ENCODE results near the gene ATP5ME. TPM values are rescaled to one million over a fixed set of nuclear protein-coding genes. Genes with fewer than 3 reads are reported as not detected.
A peak's percentile ranks its signal among the peaks of the same experiment; 100 is the strongest.

The ATP5ME gene
- total and polyA plus RNA-seq, 9 donors, result 241 to 722 (median 332) TPM

DNA sequence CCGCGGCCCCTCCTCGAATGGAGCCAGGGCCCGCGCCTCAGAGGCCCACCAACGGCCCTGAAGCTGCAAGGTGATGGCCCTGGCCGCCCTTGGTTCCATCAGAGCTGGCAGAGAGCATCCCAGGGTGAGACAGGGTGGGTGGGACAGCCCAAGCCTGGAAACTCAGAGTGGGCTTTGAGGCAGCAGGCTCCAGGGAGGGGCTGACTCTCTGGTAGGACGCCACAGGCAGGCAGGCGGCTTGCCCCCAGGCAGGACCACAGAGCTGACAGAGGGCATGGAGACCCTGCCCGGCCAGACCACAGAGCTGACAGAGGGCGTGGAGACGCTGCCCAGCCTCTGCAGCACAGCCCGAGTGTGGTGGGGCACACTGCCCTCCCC, 5.0 kb upstream of the ATP5ME start:
- peak overlapping the region; percentile 44 for H3K4me3 ChIP-seq (ENCODE audit: low read length)
- H3K9me3 ChIP-seq (replicated peaks; ENCODE audit: control insufficient read depth, low read depth, low read length), result no peaks in the 10 kb centered on the region
- H3K36me3 ChIP-seq (ENCODE audit: control insufficient read depth, insufficient read depth, low read length), result peaks cover 18% of the 10 kb centered on the region
- 82% methylated on average over 10 of the region's 13 CpGs for WGBS (ENCODE audit: insufficient coverage)
- H3K27me3 ChIP-seq (ENCODE audit: control insufficient read depth, insufficient read depth, low read length), result no peaks in the 10 kb centered on the region
- peaks cover 87% of the 10 kb centered on the region for H3K4me1 ChIP-seq (ENCODE audit: control insufficient read depth, insufficient read depth, low read length)
- H3K27ac ChIP-seq (ENCODE audit: low read length), result peak overlapping the region; percentile 90
- DNase-seq, result no peak

DNA sequence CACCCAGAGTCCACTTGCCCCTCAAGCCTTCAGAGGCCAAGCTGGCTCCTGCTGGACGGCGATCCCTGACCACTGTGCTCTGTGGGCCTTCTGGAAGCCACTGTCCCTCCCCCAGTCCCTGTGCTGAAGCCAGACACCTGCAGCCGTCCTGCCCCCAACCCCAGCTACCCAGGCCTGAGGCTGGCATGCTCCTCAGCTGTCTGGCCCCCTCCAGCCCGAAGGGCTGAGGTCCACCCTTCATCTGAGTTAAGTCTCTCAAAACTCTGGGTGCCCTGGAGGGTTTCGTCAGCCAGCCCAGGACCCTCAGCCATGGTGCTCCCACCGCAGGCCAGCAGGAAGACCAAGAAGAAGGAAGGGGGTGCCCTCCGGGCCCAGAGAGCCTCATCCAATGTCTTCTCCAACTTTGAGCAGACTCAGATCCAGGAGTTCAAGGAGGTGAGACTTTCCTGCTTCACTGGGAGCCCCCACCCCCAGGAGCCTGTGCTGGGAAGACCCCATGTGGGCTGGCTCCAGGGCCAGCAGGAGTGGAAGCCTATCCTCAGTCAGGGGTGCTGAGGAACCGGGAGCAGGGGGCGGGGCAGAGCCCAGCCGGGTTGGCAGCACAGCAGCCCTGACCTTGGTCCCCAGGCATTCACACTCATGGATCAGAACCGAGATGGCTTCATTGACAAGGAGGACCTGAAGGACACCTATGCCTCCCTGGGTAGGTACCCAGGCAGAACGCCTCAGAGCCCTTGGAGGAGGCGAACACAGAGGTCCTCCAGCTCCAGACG, 4.4 kb upstream of the ATP5ME start:
- H3K4me1 ChIP-seq (ENCODE audit: control insufficient read depth, insufficient read depth, low read length), result peaks cover 81% of the 10 kb centered on the region
- H3K9me3 ChIP-seq (replicated peaks; ENCODE audit: control insufficient read depth, low read depth, low read length), result no peaks in the 10 kb centered on the region
- WGBS (ENCODE audit: insufficient coverage), result 70% methylated on average over 12 of the region's 14 CpGs

DNA sequence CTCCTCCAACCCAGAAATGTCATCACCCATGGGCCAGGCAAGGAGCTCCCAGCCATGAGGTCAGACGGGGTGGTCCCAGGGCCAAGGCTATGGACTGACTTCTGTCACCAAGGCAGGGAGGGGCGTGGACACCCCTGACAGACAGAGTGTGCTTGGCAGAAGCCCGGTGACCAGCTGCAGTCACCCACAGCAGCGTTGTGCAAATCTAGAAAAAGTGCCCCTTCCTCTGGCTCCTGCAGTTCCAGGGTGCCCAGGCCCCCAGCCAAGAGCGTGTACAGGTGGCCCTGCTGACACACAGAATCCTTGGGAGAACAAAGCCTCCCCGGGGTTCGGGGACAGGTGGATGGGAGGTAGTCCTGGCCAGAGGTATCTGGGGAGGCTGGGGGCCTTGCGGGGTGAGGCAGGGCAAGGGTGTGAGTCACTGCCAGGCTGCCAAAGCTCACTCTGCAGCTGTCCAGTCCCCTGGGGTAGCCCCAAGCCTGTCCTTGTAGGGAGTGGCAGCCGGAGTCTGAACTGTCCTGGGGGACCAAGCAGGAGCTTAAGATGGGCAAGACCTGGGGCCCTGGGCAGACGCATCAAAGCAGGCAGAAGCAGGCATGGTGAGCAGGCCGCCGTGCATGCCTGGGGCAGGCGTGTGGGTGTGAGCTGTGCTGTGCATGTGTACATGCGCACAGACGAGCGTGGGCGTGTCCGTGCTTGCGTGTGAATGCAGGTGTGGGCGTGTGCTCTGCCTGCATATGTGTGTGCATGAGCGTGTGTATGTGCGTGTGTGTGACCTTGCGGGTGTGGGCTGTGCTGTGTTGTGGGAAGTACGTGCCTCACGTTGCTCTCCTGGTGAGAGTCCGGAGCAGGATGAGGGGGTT, 3.6 kb upstream of the ATP5ME start:
- H3K27me3 ChIP-seq (ENCODE audit: control insufficient read depth, insufficient read depth, low read length), result no peaks in the 10 kb centered on the region
- WGBS (ENCODE audit: insufficient coverage), result 56% methylated on average over 11 of the region's 26 CpGs
- H3K4me1 ChIP-seq (ENCODE audit: control insufficient read depth, insufficient read depth, low read length), result peaks cover 81% of the 10 kb centered on the region
- DNase-seq, result peak; percentile 80
- H3K9me3 ChIP-seq (replicated peaks; ENCODE audit: control insufficient read depth, low read depth, low read length), result no peaks in the 10 kb centered on the region
- H3K27ac ChIP-seq (ENCODE audit: low read length), result peak overlapping the region; percentile 90
- peaks cover 24% of the 10 kb centered on the region for H3K36me3 ChIP-seq (ENCODE audit: control insufficient read depth, insufficient read depth, low read length)
- H3K4me3 ChIP-seq (ENCODE audit: low read length), result peak overlapping the region; percentile 44

More for the DNA sequence above, 4.4 kb upstream of the ATP5ME start:
- H3K27me3 ChIP-seq (ENCODE audit: control insufficient read depth, insufficient read depth, low read length), result no peaks in the 10 kb centered on the region
- peak overlapping the region; percentile 90 for H3K27ac ChIP-seq (ENCODE audit: low read length)
- DNase-seq, result no peak
- H3K36me3 ChIP-seq (ENCODE audit: control insufficient read depth, insufficient read depth, low read length), result peaks cover 18% of the 10 kb centered on the region
- peak overlapping the region; percentile 44 for H3K4me3 ChIP-seq (ENCODE audit: low read length)

DNA sequence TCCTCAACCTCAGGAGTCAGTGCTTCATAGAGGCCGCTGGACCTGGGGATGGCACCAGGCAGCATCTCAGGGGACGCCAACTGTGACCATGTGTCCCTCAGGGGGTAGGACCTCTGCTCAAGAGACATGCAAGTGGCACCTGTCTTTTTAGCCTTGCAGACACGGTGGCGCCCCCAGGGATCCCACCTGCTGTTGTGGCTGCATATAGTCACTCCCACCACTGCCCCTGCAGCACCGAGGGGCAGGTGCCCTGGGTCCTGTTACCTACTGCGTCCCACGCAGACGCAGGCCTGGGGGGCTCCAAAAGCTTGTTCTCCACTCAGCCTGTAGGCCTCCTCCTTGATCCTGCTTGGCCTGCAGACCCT, 2.8 kb upstream of the ATP5ME start:
- DNase-seq, result peak; percentile 77
- Histone ChIP-seq H3K36me3 (ENCODE audit: control insufficient read depth, insufficient read depth, low read length) (peaks cover 27% of the 10 kb centered on the region), H3K27ac (ENCODE audit: low read length) (peak overlapping the region; percentile 94), H3K27me3 (ENCODE audit: control insufficient read depth, insufficient read depth, low read length) (no peaks in the 10 kb centered on the region), H3K9me3 (replicated peaks; ENCODE audit: control insufficient read depth, low read depth, low read length) (no peaks in the 10 kb centered on the region), H3K4me1 (ENCODE audit: control insufficient read depth, insufficient read depth, low read length) (peaks cover 73% of the 10 kb centered on the region), H3K4me3 (ENCODE audit: low read length) (no peak overlapping the region)
- WGBS (ENCODE audit: insufficient coverage), result 77% methylated on average over 8 of the region's 8 CpGs

DNA sequence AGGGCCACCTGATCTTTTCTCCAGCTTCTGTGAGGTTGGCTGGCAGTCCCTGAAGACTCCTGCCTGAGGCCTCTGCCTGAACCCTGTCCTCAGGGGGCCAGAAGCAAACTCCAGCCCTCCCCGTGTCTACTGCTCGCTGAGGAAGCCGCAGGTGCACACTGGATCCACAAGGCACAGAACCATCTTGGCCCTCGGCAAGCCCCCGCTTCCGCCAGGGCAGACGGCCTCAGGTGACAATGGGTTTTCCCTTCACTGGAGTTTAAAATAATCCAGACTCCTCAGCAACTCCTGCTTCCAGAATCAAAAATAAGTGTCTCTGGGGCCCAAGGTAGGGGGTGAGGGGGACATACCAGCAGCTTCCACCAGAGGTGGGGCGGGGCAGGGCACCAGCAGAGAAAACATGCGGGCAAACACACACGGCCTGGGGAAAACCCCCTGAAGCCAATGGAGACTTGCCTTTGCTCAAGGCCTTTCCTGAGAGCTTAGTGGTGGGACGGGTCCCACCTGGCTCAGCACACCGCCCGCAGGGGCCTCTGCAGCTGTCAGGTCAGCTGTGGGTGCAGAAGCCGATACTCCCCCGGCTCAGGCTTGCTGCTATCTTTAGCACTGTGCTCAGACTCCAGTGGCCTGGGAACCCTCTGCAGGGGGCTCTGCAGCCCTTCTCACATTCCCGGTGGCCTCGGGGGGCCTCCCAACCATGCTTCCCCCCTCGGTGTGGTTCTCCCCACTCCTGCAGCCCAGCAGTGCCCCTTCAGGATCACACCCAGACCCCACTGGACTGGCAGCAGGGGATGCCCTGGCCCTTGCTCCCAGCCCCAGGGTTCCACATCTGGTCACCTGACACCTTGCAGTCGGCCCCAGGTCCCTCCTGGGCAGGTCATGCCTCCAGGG, 2.1 kb upstream of the ATP5ME start:
- H3K4me1 ChIP-seq (ENCODE audit: control insufficient read depth, insufficient read depth, low read length), result peaks cover 71% of the 10 kb centered on the region
- DNase-seq, result peak; percentile 81
- WGBS (ENCODE audit: insufficient coverage), result 47% methylated on average over 15 of the region's 19 CpGs

DNA sequence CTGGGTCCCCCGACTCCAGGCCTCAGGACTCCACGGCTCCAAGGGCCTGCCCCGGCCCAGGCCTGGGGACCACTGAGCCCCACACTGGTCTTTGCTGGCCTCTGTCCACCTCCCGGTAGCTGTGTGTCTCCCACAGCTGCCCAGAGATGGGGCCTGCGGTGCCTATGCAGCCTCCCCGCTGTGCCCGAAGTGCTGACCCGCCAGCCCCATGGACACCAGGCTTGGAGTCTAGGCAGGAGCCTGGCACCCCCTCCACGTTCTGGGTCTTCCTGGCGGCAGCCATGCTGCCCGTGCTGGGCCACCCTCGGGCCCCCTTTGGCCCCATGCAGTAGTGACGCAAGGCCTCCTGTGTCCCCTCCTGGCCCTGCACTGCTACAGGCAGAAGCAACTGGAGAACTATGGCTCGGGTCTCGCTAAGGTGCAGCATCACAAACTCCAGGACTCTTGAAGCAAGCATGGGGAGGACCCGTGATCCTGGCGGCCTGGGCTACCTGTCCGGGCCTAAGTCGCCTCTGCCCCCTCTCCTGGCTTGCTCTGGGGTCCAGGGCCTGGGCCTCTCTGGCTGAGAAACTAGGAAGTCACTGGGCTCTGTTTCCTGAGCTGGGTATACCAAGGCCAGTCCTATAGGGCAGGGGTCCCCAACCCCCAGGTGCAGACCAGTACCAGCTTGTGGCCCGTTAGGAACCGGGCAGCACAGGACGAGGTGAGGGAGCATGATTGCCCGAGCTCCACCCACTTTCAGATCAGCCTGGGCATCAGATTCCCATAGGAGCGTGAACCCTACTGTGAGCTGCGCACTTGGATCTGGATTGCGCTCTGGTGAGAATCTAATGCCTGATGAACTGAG, 1.2 kb upstream of the ATP5ME start:
- peaks cover 61% of the 10 kb centered on the region for H3K4me1 ChIP-seq (ENCODE audit: control insufficient read depth, insufficient read depth, low read length)
- peak overlapping the region; percentile 90 for H3K4me3 ChIP-seq (ENCODE audit: low read length)
- peaks cover 28% of the 10 kb centered on the region for H3K36me3 ChIP-seq (ENCODE audit: control insufficient read depth, insufficient read depth, low read length)
- H3K27me3 ChIP-seq (ENCODE audit: control insufficient read depth, insufficient read depth, low read length), result no peaks in the 10 kb centered on the region
- H3K27ac ChIP-seq (ENCODE audit: low read length), result peak overlapping the region; percentile 94
- 55% methylated on average over 23 of the region's 26 CpGs for WGBS (ENCODE audit: insufficient coverage)
- no peaks in the 10 kb centered on the region for H3K9me3 ChIP-seq (replicated peaks; ENCODE audit: control insufficient read depth, low read depth, low read length)
- DNase-seq, result peak; percentile 50

More for the DNA sequence above, 2.1 kb upstream of the ATP5ME start:
- Histone ChIP-seq H3K27ac (ENCODE audit: low read length) (peak overlapping the region; percentile 94), H3K27me3 (ENCODE audit: control insufficient read depth, insufficient read depth, low read length) (no peaks in the 10 kb centered on the region), H3K36me3 (ENCODE audit: control insufficient read depth, insufficient read depth, low read length) (peaks cover 31% of the 10 kb centered on the region), H3K4me3 (ENCODE audit: low read length) (peak overlapping the region; percentile 90), H3K9me3 (replicated peaks; ENCODE audit: control insufficient read depth, low read depth, low read length) (no peaks in the 10 kb centered on the region)

DNA sequence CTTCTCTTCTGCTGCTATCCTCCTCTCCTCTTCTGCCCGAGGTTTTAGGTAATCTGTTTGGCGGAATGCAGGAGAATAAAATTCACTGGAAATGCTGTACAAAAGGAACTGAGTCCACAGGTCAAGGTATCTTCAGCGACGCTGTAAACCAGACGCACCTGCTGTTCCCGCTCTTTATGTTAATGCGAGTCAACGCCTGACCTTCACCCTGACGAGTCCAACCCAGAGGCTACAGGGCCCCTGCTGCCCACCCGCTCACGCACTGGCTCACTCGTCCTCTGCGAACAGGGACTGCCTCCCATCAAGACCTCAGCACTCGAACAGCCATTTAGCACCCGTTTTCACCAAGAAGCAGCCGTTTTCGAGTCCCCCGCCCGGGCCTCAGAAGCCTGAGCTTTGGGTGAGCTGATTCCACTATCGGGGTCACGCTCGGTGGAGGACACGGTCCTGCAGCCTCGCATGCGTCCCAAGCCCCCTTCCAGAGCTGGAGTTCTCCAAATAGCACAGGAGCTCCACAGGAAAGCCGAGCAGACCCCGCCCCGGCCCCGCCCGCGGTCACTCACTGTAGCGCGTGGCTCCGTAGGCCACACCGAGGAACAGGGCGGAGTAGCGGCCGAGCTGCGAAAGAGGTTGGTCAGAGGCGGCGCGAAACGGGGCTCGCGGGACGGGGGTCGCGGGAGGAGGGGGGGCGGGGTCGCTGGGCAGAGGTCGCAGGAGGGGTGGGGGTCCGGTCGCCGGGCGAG, 556 bp downstream of the ATP5ME start:
- WGBS (ENCODE audit: insufficient coverage), result 5% methylated on average over 41 of the region's 55 CpGs
- Histone ChIP-seq H3K36me3 (ENCODE audit: control insufficient read depth, insufficient read depth, low read length) (peaks cover 22% of the 10 kb centered on the region), H3K4me1 (ENCODE audit: control insufficient read depth, insufficient read depth, low read length) (peaks cover 45% of the 10 kb centered on the region), H3K9me3 (replicated peaks; ENCODE audit: control insufficient read depth, low read depth, low read length) (no peaks in the 10 kb centered on the region), H3K27me3 (ENCODE audit: control insufficient read depth, insufficient read depth, low read length) (no peaks in the 10 kb centered on the region), H3K4me3 (ENCODE audit: low read length) (peak overlapping the region; percentile 59), H3K27ac (ENCODE audit: low read length) (no peak overlapping the region)
- peak; percentile 53 for DNase-seq

DNA sequence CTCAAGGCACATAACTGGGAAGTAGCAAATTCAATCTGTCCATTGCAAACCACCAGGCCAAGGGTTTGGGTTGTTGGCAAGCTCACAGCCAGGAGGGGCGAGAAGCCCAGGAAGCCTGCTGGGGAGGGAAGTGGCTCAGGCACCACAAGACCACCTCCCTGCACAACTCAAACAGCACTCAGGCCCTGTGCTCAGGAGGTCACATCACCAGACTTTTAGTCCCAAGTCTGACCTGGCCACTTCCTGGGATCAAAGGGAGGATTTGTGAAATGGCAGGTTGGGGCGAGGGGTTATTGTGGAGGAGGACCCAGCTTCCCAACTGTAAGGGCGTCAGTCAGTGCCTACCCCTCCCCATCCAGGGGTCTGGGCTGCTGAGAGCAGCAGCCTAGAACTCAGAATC, 2.3 kb downstream of the ATP5ME start:
- H3K36me3 ChIP-seq (ENCODE audit: control insufficient read depth, insufficient read depth, low read length), result peaks cover 22% of the 10 kb centered on the region
- WGBS (ENCODE audit: insufficient coverage), result no CpG with 5 or more reads among the region's 3 CpGs
- no peaks in the 10 kb centered on the region for H3K27me3 ChIP-seq (ENCODE audit: control insufficient read depth, insufficient read depth, low read length)
- H3K4me1 ChIP-seq (ENCODE audit: control insufficient read depth, insufficient read depth, low read length), result peaks cover 29% of the 10 kb centered on the region
- DNase-seq, result no peak
- H3K27ac ChIP-seq (ENCODE audit: low read length), result no peak overlapping the region
- H3K9me3 ChIP-seq (replicated peaks; ENCODE audit: control insufficient read depth, low read depth, low read length), result no peaks in the 10 kb centered on the region
- no peak overlapping the region for H3K4me3 ChIP-seq (ENCODE audit: low read length)

Measured in muscle of leg (tissue), 11 donors.